ENCODE data around the gene P2RX2. TPM values are rescaled to one million over a fixed set of nuclear protein-coding genes. Genes with fewer than 3 reads are reported as not detected.

The P2RX2 gene
- total RNA-seq, 1 donor from 2014 or later: not detected

DNA sequence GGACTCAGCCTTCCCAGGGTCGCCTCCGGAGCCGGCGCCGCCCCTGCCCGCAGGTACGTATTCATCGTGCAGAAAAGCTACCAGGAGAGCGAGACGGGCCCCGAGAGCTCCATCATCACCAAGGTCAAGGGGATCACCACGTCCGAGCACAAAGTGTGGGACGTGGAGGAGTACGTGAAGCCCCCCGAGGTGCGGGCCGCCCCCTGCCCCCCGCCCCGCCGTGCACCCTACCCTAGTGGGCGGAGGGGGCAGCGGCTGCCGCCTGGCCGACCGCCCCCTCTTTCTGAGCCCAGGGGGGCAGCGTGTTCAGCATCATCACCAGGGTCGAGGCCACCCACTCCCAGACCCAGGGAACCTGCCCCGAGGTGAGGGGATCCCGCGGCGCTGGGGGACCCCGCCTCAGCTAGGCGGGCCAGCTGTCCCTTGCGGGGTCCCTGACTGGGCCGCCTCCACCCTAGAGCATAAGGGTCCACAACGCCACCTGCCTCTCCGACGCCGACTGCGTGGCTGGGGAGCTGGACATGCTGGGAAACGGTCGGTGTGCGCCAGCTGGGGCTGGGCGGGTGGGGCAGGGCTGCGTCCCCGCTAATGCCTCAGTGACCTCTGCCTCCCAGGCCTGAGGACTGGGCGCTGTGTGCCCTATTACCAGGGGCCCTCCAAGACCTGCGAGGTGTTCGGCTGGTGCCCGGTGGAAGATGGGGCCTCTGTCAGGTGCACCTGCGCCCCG lies 973 bp downstream of the P2RX2 start:
- Histone ChIP-seq H4K20me1 (ENCODE audit: insufficient read depth, low read length) (peaks cover 3% of the 10 kb centered on the region), H3K9ac (ENCODE audit: low read length) (no peak overlapping the region), H3K27ac (ENCODE audit: low read depth, low read length) (no peak overlapping the region), H3K4me3 (ENCODE audit: insufficient read depth, low read depth, low read length) (no peak overlapping the region), H3K4me2 (ENCODE audit: low read length) (no peak overlapping the region), H3K4me1 (ENCODE audit: insufficient read depth, low read length) (peaks cover 10% of the 10 kb centered on the region), H3K9me3 (ENCODE audit: insufficient read depth, low read depth, low read length) (peaks cover 25% of the 10 kb centered on the region), H2AFZ (ENCODE audit: low read depth, low read length) (no peak overlapping the region), H3K79me2 (ENCODE audit: insufficient read depth, low read length) (no peaks in the 10 kb centered on the region), H3K27me3 (ENCODE audit: insufficient read depth, low read length) (peaks cover 31% of the 10 kb centered on the region), H3K36me3 (ENCODE audit: insufficient read depth, low read length) (no peaks in the 10 kb centered on the region)
- Mint-ChIP-seq H3K4me3 (ENCODE audit: unreplicated experiment) (no peak overlapping the region), H3K9me3 (ENCODE audit: unreplicated experiment) (peaks cover 2% of the 10 kb centered on the region), H3K4me1 (ENCODE audit: low read depth, unreplicated experiment) (peaks cover 12% of the 10 kb centered on the region), H3K36me3 (ENCODE audit: low read depth, unreplicated experiment) (peaks cover 1% of the 10 kb centered on the region), H3K27me3 (ENCODE audit: low read depth, unreplicated experiment) (peaks cover 38% of the 10 kb centered on the region), H3K27ac (ENCODE audit: unreplicated experiment) (no peak overlapping the region)
- DNase-seq (ENCODE audit: low read depth): no peak
- no peak for FAIRE-seq
- TF ChIP-seq EZH2 (IDR thresholded peaks at IDR 0.05; ENCODE audit: insufficient read depth, low read length): peak; percentile 87
- TF ChIP-seq, protein P1, sequence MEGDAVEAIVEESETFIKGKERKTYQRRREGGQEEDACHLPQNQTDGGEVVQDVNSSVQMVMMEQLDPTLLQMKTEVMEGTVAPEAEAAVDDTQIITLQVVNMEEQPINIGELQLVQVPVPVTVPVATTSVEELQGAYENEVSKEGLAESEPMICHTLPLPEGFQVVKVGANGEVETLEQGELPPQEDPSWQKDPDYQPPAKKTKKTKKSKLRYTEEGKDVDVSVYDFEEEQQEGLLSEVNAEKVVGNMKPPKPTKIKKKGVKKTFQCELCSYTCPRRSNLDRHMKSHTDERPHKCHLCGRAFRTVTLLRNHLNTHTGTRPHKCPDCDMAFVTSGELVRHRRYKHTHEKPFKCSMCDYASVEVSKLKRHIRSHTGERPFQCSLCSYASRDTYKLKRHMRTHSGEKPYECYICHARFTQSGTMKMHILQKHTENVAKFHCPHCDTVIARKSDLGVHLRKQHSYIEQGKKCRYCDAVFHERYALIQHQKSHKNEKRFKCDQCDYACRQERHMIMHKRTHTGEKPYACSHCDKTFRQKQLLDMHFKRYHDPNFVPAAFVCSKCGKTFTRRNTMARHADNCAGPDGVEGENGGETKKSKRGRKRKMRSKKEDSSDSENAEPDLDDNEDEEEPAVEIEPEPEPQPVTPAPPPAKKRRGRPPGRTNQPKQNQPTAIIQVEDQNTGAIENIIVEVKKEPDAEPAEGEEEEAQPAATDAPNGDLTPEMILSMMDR (IDR thresholded peaks at IDR 0.05; ENCODE audit: insufficient read depth, low read depth, low read length): no peak

DNA sequence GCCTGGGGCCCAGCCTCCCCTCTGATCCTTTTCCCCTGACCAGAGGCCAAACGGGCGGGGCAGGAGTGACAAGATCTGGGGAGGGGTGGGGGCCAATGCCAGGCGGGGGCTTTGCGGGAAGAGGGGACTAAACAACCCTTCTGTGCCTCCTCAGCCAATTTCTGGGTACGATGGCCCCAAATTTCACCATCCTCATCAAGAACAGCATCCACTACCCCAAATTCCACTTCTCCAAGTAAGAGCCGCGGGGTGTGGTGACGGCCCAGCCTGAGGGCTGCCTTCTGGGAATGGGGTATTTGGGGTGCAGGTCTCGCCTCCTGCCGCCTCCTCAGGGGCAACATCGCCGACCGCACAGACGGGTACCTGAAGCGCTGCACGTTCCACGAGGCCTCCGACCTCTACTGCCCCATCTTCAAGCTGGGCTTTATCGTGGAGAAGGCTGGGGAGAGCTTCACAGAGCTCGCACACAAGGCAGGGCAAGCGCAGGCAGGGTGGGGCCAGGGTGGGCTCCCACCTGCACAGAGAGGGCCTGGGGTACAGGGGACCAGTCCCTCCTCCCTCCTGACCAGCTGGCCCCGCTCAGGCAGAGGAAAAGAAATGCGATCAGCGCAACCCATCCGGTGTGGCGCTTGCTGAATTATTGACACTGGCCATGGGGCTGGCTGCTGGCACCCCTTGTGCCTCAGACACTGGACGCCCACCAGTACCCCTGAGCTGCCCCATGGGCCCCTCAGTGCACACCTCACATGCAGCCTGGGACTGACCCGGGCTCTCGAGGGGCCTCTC lies 1.7 kb downstream of the P2RX2 start:
- H2AFZ ChIP-seq (ENCODE audit: low read depth, low read length): no peak overlapping the region
- Mint-ChIP-seq H3K27me3 (ENCODE audit: low read depth, unreplicated experiment) (peaks cover 32% of the 10 kb centered on the region), H3K9me3 (ENCODE audit: unreplicated experiment) (peaks cover 2% of the 10 kb centered on the region), H3K4me1 (ENCODE audit: low read depth, unreplicated experiment) (peaks cover 12% of the 10 kb centered on the region), H3K36me3 (ENCODE audit: low read depth, unreplicated experiment) (peaks cover 4% of the 10 kb centered on the region), H3K4me3 (ENCODE audit: unreplicated experiment) (no peak overlapping the region), H3K27ac (ENCODE audit: unreplicated experiment) (no peak overlapping the region)
- TF ChIP-seq, protein P1 (IDR thresholded peaks at IDR 0.05; ENCODE audit: insufficient read depth, low read depth, low read length): no peak
- TF ChIP-seq EZH2 (IDR thresholded peaks at IDR 0.05; ENCODE audit: insufficient read depth, low read length): no peak
- peaks cover 27% of the 10 kb centered on the region for H3K27me3 ChIP-seq (ENCODE audit: insufficient read depth, low read length)
- peaks cover 10% of the 10 kb centered on the region for H3K4me1 ChIP-seq (ENCODE audit: insufficient read depth, low read length)
- H3K36me3 ChIP-seq (ENCODE audit: insufficient read depth, low read length): no peaks in the 10 kb centered on the region
- peaks cover 24% of the 10 kb centered on the region for H3K9me3 ChIP-seq (ENCODE audit: insufficient read depth, low read depth, low read length)
- H3K9ac ChIP-seq (ENCODE audit: low read length): no peak overlapping the region
- H3K27ac ChIP-seq (ENCODE audit: low read depth, low read length): no peak overlapping the region
- DNase-seq (ENCODE audit: low read depth) (no peak), FAIRE-seq (no peak)
- no peak overlapping the region for H3K4me2 ChIP-seq (ENCODE audit: low read length)
- H3K4me3 ChIP-seq (ENCODE audit: insufficient read depth, low read depth, low read length): no peak overlapping the region
- H3K79me2 ChIP-seq (ENCODE audit: insufficient read depth, low read length): no peaks in the 10 kb centered on the region
- peaks cover 2% of the 10 kb centered on the region for H4K20me1 ChIP-seq (ENCODE audit: insufficient read depth, low read length)

Measured in astrocyte (in vitro differentiated cells and primary cell).